ENCODE measurements around the gene RNU2-63P.
"Not testable (repeated sequence)": the region's sequence is repeated elsewhere in the genome, so short reads cannot be mapped to it uniquely, and the experiment has no call there.

DNA sequence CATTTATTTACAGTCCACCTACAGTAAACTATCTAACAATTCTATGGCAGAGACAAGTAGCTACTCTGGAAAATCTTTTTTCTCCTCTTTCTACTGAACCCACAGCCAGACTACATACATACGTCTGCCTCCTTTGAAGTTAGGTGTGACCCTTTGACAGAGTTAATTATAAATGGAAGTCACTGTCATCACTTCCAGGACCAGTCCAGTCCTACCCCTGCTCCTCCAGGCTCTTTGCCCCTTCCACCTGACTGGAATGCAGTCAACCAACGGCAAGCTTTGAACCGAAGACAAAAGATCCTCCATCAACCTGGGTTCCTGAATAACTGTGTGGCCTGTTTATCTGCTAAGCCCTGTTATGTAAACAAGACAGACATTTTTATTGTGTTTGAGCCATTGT is 35.2 kb downstream of the RNU2-63P start:
- TF ChIP-seq, protein P1, sequence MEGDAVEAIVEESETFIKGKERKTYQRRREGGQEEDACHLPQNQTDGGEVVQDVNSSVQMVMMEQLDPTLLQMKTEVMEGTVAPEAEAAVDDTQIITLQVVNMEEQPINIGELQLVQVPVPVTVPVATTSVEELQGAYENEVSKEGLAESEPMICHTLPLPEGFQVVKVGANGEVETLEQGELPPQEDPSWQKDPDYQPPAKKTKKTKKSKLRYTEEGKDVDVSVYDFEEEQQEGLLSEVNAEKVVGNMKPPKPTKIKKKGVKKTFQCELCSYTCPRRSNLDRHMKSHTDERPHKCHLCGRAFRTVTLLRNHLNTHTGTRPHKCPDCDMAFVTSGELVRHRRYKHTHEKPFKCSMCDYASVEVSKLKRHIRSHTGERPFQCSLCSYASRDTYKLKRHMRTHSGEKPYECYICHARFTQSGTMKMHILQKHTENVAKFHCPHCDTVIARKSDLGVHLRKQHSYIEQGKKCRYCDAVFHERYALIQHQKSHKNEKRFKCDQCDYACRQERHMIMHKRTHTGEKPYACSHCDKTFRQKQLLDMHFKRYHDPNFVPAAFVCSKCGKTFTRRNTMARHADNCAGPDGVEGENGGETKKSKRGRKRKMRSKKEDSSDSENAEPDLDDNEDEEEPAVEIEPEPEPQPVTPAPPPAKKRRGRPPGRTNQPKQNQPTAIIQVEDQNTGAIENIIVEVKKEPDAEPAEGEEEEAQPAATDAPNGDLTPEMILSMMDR (IDR thresholded peaks at IDR 0.05), result not testable (repeated sequence)
- not testable (repeated sequence) for TF ChIP-seq ZFX (IDR thresholded peaks at IDR 0.05; ENCODE audit: borderline replicate concordance)
